K562 treated with DMSO at 1 percent for 24 hours (cell line): ENCODE results near the gene ERAP2. TPM values are rescaled to one million over a fixed set of nuclear protein-coding genes. Genes with fewer than 3 reads are reported as not detected.

Experiments
- total RNA-seq: library from RNA; unstranded; fragments of 300-600 nt; gene quantifications from 2 replicates; pipeline ENCODE4 v1.2.3, GENCODE V29; 2022; ENCODE audit warnings: low read depth; ENCODE audit not compliant: insufficient read depth

Gene ERAP2, protein sequence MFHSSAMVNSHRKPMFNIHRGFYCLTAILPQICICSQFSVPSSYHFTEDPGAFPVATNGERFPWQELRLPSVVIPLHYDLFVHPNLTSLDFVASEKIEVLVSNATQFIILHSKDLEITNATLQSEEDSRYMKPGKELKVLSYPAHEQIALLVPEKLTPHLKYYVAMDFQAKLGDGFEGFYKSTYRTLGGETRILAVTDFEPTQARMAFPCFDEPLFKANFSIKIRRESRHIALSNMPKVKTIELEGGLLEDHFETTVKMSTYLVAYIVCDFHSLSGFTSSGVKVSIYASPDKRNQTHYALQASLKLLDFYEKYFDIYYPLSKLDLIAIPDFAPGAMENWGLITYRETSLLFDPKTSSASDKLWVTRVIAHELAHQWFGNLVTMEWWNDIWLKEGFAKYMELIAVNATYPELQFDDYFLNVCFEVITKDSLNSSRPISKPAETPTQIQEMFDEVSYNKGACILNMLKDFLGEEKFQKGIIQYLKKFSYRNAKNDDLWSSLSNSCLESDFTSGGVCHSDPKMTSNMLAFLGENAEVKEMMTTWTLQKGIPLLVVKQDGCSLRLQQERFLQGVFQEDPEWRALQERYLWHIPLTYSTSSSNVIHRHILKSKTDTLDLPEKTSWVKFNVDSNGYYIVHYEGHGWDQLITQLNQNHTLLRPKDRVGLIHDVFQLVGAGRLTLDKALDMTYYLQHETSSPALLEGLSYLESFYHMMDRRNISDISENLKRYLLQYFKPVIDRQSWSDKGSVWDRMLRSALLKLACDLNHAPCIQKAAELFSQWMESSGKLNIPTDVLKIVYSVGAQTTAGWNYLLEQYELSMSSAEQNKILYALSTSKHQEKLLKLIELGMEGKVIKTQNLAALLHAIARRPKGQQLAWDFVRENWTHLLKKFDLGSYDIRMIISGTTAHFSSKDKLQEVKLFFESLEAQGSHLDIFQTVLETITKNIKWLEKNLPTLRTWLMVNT
- 1.00 and 1.4 TPM in 2 replicates for total RNA-seq

DNA sequence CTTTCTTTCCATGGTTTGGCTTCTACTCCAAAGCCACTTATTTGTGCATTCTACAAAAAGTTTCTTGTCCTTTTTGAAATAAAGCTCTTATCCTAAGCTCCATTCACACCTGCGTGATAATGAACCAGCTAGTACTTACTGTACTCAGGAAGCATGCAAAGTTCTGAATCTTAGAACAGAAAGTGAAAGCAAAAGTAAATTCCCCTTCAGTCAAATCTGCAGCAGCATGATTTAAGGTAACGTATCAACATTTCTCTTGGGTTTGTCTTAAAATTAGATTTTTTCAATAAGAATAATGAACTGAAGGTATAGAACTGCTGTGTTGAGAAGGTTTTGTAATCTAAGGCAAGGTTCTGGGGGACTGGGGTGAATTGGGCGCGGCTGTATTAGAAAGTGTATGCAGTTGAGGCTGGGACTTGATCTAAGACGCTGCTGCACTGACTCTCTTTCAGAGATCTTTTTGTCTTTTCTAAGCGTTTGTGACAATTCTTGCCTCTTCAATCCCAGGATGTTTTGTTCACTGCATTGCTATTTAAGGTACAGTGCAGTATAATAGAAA lies at the start of gene ERAP2:
ERAP2 (plus strand) TSS at position 209 of the 559 bp plus-strand sequence. CDS start 3,186 bp downstream, outside the sequence.

GRCh38 chr5:96935559-96936430 lies 59.5 kb downstream of the ERAP2 start, which contains the start of gene LNPEP:
LNPEP (plus strand) TSS chr5:96936080; CDS start chr5:96936156, 76 bp downstream.

Other genes starting within 250 kb of the ERAP2 start
- 37.0 and 40.2 TPM in 2 replicates for gene CAST, start 214.1 kb upstream of the ERAP2 start, total RNA-seq
- gene ERAP1, start 68.6 kb upstream of the ERAP2 start, total RNA-seq: 28.8 and 30.0 TPM in 2 replicates
- 5.2 and 5.5 TPM in 2 replicates for gene LNPEP, start 59.6 kb downstream of the ERAP2 start, total RNA-seq